ENCODE results near the gene KCP. TPM values are rescaled to one million over a fixed set of nuclear protein-coding genes. Genes with fewer than 3 reads are reported as not detected.
"Not testable (repeated sequence)": the region's sequence is repeated elsewhere in the genome, so short reads cannot be mapped to it uniquely, and the experiment has no call there.

The KCP gene
- total RNA-seq: 0.15 TPM

DNA sequence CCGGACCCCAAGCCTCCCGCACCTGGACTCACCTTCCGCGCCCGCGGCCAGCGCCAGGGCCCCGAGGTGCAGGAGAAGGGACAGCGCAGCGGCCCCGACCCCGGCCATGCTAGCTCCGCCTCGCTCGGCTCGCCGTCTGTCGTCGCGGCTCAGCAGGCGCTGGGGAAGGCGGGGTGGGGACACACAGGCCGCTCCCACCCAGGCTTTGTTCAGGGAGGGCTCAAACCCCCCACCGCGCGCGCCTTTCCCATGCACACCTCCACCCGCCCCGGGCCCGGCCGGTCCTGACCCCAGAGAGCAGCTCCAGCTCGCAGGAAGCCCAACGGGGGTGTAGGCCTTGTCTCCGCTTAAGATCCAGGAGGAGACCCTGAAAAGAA lies at the start of gene KCP:
KCP (minus strand) TSS at position 141 of the 377 bp plus-strand sequence; CDS start at position 108, 33 bp downstream.
- DNase-seq (ENCODE audit: low spot score): no peak
- peak; percentile 38 for ATAC-seq

DNA sequence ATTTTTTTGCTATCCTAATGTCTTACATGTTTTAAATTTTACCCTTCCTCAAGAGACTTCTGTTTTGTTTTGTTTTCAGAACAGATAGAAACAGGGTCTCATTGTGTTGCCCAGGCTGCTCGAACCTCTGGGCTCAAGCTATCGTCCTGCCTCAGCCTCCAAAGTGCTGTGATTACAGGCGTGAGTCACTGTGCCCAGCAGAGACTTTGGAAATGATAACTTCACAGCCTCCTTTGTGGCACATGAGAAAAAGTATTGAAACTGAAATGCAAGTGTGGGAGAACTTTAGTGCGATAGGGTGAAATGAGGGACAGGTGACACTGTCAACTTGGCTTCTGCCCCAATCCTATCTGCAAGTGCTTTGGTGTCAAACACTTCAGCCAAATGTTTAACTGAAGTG lies 48.8 kb upstream of the KCP start:
- ATAC-seq (no peak), DNase-seq (ENCODE audit: low spot score) (no peak)

DNA sequence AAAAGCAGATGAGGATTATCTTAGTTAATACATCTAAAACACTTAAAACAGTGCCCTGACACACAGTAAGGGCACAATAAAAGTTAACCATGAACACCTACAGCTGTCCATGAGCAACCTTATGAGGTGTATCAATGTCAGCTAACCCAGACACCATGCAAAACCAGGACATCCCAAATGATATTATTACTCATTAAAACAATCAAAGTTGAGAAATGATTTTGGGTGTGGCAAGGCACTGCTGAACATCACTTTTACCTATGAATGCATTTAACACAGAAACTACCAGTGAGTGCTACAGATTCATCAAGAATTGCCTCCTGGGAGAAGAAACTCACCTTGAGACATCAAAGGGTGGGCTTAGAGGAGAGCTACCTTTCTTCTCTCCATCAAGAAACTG lies 45.5 kb upstream of the KCP start:
- ATAC-seq (no peak), DNase-seq (ENCODE audit: low spot score) (no peak)

DNA sequence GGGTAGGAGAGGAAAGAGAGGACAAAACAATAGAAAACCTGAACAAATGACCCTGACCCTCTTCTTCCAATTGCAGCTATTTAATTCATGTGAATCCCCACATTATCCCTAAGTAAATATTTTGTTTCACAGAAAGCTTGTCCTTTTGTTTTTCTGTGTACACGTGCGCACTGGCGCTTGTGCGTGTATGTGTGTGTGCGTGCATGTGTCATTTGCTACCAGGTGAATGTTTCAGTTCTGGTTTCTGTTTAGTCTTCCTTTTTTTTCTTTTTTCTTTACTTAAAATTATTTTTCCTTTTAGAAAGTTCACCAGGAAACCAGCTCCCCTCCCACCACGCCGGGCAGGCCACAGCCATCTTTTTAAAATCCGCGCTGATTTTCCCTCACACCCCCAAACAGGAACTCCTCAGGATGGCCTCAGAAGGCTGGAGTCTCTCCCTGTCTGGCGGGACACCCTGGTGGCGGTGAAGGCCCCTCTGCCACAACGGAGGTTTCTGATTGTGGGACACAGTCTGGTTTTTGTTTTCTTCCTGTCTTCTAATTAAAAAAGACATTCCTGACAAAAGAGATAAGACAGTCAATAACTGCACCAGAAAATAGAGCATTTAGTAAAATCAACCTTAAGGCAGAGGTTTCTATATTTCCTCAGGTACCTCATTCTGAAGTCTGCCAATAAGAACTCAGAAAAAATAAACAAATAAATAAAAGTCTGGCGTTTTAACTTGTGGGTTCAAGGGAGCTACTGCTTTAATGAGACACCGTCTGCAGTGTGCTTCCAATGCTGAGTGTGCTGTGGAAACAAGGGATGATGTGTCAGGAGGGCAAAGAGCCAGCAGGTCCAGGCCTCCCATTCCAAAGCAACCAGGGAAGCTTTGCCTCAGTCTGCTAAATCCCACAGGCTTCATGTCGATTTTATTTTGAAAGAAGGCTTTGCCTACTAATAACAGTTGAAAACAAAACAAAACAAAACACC lies 44.6 kb upstream of the KCP start:
- DNase-seq (ENCODE audit: low spot score) (no peak), ATAC-seq (no peak)

DNA sequence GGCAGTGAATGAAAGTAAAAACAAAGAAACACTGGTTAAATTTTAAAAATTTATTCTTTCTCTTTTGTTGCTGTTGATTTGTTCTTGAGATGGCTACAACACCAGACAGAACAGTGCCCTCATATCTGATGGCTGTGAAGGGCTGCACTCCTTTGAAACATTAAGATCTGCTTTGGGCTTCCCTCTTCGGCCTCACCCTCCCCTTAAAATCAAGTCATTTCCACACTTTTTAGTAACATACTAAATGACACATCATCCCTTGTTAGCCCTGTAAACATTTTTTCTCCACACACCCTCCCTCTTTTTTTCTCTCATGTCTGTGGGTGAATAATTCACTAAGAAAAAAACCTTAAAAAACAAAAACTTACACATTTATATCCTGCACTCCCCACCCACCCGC lies 43.6 kb upstream of the KCP start:
- DNase-seq (ENCODE audit: low spot score) (no peak), ATAC-seq (no peak)

DNA sequence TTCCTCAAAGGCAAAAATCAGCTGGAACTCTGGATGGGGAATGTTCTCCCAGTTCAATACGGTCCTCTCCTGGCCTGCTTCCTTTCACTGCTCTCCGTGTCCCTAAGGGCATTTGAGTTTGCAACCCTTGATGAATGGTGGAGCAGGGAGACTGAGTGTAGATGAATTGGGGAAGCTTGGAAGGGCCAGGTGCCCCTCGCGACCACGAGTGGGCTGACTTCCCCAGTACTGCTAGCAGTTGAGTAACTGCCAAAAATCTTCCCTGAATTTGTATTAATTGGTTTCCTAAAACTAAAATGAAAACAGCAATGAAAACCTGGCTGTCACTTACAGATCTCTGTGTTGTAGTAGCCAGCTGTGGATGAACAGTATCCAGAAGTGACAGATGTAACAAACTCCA lies 40.8 kb upstream of the KCP start:
- ATAC-seq: no peak
- DNase-seq (ENCODE audit: low spot score): no peak

DNA sequence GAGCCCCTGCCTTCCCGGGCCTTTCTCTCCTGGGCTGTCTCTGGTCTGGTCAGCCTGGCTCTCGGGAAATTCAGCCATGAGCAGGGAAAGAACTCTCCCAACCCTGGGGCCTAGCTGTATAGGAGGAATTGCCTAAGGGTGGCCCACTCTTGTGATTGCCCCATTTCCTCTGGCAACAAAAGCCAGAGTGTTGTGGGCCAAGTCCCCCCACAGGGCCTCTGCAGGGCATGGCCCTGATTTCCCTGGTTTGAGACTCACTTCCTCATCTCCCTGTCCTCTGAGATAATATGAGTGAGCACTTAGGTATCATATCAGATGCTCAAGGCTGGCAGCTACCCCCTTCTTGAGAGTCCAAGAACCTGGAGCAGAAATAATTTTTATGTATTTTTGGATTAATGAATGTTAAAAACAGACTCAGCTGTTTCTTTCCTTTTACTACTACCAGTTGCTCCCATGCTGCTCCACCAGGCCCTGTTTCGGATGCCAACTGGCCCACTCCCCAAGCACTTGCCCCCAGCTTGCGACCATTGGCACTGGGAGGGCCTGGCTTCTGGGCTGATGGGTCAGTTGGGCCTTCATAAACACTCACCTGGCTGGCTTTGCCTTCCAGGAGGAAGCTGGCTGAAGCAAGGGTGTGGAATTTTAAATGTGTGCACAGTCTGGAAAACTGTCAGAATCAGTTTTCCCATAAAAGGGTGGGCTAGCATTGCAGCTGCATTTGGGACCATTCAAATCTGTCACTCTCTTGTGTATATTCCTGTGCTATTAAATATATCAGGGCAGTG lies 38.7 kb upstream of the KCP start:
- no peak for DNase-seq (ENCODE audit: low spot score)

DNA sequence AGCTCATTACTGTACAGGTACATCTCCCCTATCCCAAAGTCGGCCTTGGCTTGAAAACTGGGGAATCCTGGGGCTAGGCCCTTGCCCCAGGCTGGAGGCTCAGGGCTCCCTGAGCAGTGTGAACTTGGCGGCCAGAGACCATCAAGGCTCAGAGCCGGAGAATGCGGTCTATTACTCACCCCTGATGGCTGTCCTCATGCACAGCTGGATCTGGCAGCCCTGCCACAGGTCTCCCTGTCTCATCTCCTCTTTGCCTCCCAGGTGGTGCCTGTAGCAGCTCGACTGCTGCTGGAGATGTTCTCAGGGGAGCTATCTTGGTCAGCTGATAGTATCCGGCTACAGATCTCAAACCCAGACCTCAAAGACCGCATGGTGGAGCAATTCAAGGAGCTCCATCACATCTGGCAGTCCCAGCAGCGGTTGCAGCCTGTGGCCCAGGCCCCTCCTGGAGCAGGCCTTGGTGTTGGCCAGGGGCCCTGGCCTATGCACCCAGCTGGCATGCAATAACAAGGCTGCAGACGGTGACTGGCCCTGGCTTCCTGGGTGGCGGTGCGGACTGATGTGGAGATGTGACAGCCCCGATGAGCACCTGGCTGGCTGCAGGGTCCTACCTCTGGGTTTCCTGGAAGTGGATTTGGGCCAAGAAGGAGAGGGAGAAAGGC lies 37.9 kb upstream of the KCP start:
- ATAC-seq (peak; percentile 75), DNase-seq (ENCODE audit: low spot score) (no peak)

More for the DNA sequence above, 38.7 kb upstream of the KCP start:
- peak; percentile 29 for ATAC-seq

DNA sequence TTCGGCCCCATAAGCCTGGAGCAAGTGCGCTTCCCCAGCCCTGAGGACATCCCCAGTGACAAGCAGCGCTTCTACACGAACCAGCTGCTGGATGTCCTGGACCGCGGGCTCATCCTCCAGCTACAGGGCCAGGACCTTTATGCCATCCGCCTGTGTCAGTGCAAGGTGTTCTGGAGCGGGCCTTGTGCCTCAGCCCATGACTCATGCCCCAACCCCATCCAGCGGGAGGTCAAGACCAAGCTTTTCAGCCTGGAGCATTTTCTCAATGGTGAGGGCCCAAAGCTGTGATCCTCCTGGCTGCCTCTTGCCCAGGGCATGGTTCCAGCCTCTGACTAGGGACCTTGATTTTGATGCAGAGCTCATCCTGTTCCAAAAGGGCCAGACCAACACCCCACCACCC lies 37.3 kb upstream of the KCP start:
- DNase-seq (ENCODE audit: low spot score): no peak
- ATAC-seq: no peak

DNA sequence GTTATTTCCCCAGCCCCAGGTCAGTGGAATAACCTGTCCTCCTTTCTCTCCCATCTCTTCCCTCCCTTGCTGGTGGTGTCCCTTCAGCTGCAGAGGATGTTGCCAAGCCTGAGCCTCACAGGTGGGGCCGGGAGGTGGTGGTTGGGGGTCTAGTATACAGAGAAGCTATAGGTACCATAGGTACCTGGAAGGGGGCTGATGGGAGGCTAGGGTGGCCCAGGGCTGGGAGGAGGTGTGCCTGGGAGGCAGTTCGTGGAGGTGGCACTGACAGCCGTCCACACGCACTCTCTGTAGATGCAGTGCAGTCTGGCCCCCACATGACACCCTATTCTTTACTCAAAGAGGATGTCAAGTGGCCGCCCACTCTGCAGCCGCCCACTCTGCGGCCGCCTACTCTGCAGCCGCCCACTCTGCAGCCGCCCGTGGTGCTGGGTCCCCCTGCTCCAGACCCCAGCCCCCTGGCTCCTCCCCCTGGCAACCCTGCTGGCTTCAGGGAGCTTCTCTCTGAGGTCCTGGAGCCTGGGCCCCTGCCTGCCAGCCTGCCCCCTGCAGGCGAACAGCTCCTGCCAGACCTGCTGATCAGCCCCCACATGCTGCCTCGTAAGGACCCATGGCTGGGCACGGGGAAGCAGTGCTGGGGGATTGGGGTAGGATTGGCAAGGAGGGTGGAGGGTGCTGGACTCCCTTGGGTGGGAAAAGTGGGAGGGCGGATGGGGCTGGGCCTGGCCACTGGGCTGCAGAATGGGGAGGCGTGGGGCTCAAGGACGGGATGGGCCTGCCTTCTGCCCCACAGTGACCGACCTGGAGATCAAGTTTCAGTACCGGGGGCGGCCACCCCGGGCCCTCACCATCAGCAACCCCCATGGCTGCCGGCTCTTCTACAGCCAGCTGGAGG lies 36.7 kb upstream of the KCP start:
- peak; percentile 47 for ATAC-seq

DNA sequence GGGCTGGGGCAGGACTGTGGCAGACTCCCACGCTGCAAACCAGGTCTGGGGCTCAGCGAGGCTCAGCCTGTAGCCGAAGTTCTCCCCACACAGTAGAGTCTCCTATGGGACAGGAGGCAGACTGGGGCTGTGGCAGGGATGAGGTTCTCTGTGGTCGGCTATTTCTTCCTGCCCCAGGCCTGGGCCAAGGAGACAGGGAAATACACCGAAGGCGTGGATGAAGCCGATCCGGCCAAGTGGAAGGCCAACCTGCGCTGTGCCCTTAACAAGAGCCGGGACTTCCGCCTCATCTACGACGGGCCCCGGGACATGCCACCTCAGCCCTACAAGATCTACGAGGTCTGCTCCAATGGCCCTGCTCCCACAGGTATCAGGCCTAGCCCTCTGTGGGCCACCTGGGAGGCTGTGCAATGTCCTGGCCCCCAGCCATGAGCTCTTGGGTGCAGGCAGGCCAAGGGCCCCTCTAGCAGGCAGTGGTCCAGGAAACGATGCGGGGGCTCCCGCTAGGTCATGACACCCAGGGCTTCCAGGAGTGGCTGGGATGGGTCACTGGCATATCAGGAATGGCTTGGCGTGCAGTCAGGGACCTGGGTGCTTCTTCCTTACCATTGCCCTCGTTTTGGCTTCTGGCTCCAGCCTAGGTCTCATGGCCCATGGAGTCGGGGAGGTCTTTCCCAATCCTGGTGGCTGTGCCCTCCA lies 35.3 kb upstream of the KCP start:
- DNase-seq (ENCODE audit: low spot score) (no peak), ATAC-seq (no peak)

More for the DNA sequence above, 36.7 kb upstream of the KCP start:
- DNase-seq (ENCODE audit: low spot score): no peak

DNA sequence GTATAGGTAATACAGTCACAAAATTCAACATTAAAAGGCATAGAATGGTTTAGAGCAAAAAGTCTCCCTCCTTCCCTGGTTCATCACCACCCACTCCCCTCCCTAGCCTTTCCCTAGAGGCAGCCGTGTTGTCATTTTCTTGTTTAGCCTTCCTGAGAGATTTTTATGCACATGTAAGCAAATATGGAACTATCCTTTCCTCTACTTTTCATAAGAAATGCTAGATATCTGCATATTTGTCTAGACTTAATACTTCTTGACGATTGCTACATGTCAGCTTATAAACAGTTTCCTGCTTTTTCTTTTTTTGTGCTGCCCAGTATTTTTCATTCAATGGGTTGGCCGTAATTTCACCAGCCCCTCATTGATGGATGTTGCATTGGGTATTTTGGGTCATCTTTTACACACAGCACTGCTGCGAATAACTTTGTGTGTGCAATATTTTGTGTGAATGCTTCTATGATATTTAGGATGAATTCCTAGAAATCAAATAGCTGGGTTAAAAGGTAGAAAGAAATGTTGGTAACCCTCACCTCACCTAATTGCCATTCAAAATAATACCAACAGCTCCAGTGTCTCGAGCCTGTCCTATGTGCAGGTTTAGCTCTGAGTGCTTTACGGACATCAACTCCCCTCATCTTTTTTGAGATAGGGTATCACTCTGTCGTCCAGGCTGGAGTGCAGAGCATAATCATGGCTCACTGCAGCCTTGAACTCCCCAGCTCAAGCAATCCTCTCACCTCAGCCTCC lies 34.2 kb upstream of the KCP start:
- ATAC-seq (no peak), DNase-seq (ENCODE audit: low spot score) (no peak)

DNA sequence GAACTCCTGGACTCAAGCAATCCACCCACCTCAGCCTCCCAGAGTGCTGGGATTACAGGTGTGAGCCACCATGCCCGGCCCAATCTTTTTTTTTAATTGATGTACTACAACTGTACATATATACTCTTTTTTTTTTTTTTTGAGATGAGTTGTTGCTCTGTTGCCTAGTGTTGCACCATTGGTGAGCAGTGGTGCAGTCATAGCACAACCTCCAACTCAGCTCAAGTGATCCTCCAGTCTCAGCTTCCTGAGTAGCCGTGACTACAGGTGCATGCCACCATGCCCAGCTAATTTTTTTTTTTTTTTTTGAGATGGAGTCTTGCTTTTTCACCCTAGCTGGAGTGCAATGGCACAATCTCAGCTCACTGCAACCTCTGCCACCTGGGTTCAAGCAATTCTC lies 32.7 kb upstream of the KCP start:
- ATAC-seq; DNase-seq (ENCODE audit: low spot score): not testable (repeated sequence)

DNA sequence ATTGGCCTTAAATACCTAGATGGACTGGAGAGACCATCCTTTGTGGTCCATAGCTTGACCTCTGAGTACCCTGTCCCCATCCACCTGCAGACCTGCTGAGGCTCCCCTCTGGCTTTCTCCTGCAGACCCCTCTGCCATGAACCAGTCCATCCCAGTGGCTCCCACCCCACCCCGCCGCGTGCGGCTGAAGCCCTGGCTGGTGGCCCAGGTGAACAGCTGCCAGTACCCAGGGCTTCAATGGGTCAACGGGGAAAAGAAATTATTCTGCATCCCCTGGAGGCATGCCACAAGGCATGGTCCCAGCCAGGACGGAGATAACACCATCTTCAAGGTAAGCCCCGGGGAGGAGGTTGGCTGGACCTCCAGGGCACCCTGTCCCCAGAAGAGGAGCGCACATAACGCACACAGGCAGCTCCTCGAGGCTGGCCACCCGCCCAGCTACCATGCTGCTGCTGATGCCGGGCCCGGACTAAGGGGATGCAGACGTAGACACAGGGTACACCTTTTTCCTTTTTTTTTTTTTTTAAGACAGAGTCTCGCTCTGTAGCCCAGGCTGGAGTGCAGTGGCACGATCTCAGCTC lies 31.5 kb upstream of the KCP start:
- no peak for ATAC-seq
- DNase-seq (ENCODE audit: low spot score): no peak

DNA sequence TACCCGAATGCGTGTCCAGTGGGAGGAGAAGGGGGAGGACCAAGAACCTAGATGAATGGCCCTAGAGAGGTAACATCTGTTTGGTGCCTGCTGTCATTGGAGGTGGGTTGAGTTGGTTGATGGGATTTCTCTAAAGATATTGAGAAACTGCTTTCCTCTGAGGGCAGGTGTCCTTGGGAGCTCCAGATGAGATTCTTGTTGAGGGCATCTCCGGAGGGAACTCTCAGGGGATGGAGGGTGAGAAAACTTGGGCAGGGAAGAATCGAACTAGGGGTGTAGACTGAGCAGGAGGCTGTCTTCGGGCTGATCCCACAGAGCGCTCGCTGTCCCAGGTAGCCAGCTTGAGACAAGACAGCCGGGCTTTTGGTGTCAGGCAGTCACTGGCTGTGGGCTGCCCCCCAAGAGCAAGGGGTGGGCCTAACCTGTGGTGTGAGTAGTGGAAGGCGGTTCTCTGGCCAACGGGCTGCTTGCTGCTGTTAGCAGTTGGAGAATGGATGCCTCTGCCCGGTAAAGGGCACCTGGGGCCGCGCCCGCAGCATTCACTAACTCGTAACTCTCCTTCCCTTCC lies 30.9 kb upstream of the KCP start:
- DNase-seq (ENCODE audit: low spot score) (no peak), ATAC-seq (no peak)

DNA sequence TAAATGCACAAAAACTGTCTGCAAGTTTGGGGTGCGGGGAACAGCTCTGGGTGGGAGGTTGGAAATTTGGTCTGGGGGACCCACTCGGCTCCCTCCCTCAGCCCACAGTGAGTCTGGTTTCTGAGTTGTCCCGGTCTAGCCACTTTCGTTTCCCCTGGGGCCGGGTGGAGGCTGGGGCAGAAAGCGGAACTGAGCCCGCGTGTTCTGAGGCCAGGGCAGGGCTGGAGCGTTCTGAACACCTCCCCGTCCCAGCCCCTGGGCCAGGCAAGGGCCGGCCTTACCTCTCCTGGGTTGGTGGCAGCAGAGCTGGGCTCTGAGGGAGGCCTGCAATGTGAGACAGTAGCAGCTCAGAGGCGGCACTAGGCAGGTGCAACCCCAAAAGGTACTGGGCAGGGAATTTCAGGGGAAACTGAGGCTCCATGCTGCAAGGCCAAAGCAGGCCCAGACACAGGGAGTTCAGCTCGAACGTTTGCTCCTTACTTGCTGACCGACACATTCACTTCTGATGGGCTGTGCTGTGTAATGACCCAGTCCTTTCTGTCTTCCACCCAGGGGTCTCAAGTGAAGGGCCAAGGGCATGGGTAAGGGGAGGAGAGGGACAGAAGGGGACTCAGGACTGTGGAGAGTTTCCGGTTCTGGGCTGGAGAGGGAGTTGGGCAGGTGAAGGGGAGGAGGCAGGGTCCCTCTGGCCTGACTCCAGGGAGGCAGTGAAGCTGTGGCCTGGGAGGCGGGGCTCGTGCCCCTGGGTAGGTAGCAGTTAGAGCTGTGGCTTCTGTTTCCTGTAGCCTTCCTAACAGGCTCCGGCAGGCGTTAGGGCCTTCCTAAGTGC lies 30.2 kb upstream of the KCP start:
- no peak for ATAC-seq
- no peak for DNase-seq (ENCODE audit: low spot score)

DNA sequence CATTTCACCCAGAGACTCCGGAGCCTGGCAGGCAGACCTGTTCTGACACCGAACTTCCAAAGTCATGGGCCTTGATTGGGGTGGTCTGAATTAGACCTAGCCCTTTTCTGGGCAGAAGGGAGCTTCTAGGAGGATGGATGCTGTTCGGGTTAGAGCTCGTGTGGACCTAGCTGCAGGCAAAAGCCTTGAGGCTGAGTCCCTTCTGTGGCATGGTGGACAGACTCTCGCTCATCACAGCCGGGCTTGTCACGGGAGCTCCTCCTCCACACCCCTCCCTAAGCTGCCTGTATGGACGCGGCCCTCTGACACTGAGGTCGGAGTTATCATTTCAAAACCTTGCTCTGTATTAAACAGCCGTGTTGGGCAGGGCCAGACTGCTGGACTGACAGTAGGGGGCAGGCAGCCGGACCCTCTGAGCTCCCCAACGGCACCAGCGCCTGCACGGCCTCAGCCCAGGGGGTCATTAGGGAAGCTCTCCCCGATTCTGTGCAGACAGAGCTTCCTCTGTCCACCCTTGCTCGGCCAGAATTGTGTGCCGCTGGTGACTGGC lies 29.4 kb upstream of the KCP start:
- ATAC-seq (no peak), DNase-seq (ENCODE audit: low spot score) (no peak)
